Stimulated activated CD8-positive, alpha-beta memory T cell treated with anti-CD3 and anti-CD28 coated beads, Interleukin-4, amount 100 ng/mL, for 4 hours (primary cell): ENCODE data around the gene CRMP1.
"Not testable (repeated sequence)": the region's sequence is repeated elsewhere in the genome, so short reads cannot be mapped to it uniquely, and the experiment has no call there.

ENCODE experiments used
- DNase-seq, 2 donors: peaks; one replicate each; pipeline ENCODE4 v3.0.0-alpha.2; 2020; ENCODE audit warnings: low read depth in 2 of 2, low spot score in 1 of 2

The CRMP1 gene

DNA sequence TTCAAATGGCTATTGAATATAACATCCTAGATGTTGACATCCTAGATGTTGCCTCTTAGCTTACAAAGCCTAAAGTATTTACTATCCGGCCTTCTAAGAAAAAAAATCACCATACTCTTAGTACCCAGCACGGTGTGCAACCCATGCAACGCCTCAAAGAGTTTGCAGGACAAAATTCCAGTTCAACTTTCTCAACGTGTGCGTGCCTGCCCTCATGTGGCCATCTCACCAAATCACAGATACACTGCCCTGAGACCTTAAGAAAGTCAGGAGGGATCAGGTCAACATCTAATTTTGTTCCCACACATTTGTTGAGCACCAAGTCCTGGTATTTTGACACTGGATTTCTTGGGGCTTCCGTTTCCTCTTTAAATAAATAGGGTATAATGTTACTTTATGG, 68.3 kb downstream of the CRMP1 start:
- no peak for DNase-seq

DNA sequence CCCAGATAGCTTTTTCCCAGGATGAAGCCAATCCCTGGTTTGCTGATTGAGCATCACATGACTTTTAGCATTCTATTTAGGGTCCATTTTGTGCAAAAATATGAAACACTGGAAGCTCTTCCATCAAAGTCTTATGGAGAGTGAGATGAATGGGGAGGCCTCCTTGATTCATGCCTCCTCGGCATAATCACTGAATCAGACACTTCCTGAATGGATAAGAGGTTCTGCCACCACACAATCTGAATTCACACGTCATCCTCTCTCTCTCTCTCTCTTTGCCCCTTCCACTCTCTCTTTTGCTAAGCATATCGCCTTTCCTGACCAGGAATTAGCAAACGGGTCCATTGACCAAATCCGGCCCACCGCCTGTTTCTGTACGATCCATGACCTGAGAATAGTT, 68.7 kb downstream of the CRMP1 start:
- no peak for DNase-seq

DNA sequence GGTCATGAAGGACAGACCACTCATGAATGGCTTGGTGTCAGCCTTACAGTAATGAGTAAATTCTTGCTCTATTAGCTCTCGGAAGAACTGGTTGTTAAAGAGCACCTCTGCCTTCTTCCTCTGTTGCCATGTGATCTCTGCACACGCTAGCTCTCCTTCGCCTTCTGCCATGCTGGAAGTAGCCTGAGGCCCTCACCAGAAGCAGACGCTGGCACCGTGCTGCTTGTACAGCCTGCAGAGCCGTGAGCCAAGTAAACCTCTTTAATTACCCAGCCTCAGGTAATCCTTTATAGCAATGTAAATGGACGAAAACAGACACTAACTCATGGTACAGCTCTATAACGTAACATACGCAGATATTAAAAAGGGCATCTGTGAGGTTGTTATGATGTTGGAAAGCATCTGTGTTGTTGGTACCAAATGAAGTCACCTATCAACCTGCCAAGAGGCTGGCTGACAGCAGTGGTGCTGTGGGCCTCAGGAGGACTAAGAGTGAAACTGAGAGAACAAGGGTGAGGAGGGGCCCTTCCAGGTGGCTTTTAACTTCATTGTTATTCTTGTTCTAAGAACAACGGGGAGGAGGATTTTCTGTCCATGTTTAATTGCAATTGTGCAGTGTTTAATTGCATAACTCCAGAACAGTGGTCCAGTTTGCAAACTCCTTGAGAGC, 69.2 kb downstream of the CRMP1 start:
- DNase-seq = no peak

DNA sequence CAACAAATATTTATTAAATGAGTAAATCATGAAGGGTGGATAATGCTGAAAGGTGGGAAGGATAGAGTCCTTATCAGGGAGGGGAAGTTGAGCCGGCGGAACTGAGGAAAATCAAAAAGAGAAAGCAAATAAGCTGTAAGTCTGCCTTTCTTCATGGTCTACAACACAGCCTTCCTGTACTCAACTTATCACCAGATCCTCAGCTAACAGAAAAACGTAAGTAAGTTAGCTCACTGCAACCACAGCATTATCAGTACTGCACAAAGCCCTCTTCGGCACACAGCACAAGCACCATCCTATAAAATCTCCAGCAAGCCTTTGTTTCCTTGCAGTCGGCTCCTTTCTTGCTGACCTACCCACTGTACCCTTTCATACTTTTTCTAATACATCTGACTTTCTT, 70.3 kb downstream of the CRMP1 start:
- no peak for DNase-seq

DNA sequence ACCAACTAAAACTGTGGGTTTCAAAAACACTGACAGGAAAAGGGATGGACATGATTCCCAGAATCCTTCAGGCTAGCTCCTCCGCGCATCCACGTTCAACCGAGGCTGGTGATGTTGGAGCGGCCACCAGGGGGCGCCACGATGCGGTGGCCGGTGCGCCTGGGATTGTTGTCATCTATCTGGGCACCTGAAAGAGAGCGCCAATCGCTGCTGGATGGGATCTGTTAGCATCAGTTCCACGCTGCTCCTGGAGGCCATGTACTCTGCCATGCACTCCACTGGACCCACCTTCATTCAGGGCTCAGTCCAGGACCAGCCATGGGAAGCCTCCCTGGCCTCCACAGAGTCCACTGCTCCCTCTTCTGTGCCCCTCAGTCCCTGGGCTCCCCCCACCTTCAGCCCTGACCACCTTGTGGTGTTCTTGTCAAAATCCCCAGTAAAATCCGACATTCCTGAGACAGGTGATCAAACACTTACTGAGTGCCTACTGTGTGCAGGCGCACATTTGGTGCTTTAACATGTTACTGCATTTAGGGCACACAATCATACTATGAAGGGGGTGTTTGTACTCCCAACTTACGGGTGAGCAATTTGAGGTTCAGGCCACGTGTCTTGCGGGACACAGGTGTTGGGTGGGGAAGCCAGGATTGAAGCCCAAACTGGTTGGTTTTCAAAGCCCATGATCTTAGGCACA, 71.1 kb downstream of the CRMP1 start:
- DNase-seq = no peak

DNA sequence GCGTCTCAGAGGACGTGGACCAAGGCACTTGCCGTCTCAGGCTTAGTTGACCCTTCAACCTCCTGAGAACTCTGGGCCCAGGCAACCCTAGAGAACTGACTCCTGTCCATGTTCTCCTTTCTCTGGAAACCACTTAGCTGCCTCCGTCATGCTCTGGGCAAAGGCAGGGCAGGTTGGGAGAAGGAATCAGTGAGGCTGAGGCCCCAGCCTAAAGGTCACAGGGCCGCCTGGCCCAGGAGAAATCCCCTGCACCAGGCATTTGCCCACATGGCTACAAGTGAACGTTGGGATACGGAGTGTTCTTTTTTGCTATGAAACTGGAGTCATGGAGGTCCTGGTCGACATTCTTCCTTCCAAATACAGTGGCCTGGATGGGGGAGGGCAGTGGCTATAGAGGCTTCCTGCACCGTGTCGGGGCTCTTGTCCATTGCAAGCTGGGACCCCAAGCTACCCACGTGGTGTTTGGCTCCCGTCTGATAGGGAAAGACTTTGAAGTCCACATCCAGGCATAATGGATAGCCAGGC, 76.0 kb downstream of the CRMP1 start:
- no peak for DNase-seq

DNA sequence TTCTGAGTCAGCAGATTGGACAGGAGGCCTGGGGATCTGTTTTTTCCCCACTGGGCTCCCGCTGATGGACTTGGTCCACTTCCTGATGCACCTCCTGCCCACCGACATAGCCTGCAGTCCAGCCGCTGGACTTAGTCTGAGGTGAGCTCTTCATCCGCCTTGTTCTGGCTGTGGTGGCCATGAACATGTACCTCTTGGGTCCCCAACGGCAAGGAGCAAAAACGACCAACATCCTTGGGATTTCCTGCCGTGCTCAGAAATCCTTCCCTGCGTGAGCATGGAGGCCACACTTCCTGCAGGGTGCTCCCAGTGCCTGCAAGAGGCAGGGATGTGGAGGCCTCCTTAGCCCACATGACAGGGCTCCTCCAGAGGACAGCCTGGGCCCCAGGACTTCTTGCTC, 76.8 kb downstream of the CRMP1 start:
- DNase-seq = no peak

DNA sequence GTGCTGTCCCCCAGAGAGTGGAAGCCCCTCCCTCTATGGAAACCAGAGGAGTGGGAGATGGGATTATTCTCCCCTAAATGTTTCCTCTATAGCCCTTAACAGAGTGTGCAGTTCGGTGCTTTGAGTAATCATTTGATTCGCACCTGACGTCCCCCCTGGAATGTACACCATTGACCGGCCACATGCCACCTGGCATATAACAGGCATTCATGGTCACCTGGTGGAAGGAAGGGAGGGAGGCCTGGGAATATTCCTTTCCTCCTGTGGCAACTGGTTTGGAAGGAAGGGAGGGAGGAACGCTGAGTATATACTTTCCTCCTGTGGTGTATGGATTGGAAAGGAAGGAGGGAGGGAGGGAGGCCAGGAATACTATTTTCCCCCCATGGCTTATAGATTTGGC, 77.2 kb downstream of the CRMP1 start:
- no peak for DNase-seq

DNA sequence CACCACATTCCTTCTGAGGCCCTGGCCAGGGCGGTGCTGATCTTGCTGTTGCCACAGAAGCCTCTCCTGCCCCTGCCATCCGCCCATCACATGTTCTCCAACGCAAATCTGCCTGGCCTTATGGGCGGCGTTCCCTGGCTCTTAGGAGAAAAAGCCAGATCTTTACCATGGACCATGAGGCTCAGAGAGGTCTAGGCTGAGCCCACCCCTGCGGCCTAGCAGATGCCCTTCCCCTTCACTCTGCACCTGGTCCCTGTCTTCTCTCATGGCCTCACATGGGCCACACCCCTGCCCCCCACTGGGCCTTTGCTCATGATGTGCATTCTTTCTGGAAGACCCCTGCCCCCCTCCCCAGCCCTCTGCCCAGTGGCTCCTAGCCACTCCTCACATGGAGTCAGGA, 78.5 kb downstream of the CRMP1 start:
- no peak for DNase-seq

DNA sequence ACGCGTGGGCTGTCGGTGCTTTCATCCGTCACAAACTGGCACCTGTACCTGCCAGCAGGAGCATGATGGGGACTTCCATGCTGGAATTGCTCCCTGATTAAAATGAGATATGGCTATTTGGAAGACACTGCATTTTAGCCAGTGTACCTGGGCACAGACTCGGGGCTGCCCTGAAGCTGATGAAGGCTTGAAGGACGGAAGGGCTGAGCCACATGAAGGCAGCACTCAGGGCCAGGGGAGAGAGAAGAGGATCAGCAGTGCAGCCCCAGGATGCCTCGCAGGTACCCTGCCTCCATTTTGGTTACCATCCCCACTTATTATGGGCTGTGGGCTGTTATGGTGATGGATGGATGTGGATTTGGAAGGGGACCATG, 79.0 kb downstream of the CRMP1 start:
- no peak for DNase-seq

DNA sequence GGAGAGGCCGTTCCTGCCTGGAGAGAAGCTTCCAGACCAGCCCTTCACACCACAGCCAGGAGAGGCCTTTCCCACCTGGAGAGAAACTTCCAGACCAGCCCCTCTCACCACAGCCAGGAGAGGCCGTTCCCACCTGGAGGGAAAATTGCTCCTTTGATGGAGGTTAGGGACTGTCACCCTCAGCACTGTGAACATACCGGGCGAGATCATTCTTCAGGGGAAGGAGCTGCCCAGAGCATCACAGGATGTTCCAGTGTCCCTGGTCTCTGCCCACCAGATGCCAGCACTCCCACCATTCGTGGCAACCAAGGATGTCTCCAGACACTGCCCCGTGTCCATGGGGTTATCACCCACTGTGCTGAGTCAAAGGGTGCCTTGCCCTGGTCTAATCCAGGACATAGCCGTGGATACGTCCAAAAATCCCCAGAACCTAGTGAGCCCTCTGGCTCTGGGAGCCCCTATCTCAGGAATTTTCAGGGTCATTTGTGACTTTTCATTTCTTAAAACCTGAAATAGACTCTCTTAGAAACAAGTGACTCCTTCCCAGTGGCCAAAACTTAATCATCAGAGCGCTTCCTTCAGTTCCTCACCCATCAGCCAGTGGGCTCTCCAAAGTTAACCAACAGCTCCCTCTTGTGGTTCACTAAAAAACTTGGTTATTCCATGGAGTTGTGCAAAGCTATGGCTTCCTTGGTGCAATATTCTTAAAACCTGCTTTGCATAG, 80.2 kb downstream of the CRMP1 start:
- DNase-seq = no peak

DNA sequence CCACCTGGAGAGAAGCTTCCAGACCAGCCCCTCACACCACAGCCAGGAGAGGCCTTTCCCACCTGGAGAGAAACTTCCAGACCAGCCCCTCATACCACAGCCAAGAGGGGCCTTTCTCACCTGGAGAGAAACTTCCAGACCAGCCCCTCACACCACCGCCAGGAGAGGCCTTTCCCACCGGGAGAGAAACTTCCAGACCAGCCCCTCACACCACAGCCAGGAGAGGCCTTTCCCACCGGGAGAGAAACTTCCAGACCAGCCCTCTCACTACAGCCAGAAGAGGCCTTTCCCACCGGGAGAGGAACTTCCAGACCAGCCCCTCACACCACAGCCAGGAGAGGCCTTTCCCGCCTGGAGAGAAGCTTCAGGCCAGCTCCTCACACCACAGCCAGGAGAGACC, 80.8 kb downstream of the CRMP1 start:
- not testable (repeated sequence) for DNase-seq

DNA sequence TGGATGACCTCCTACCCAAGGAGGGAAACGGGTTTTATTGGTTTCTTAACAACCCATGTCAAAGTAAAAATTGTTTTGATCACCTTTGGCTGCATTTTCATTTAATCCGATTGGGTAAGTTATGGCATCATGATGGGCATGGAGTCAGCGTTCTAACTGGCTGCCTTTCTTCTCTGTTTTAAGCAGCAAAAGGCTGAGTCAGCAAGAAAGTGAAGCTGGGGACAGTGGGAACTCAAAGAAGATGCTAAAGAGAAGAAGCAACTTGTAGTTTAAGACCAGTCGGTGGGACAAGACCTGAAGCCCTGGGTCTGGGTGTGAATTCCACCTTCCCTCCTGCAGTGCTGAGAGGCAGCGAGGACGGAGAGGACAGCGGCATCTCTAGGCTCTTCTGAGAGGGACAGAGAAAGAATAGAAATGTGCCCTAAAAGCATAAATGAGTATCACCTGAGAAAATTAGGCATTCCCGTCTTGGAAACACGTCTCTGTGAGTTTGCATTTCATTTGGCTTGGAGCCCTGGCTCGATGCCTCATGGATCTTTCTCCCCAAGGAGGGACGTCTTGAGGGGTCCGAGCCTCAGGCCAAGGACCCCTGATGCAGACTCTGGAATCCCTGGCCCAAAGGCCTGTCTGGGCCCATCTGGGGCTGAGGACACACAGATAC, 82.0 kb downstream of the CRMP1 start:
- no peak for DNase-seq

DNA sequence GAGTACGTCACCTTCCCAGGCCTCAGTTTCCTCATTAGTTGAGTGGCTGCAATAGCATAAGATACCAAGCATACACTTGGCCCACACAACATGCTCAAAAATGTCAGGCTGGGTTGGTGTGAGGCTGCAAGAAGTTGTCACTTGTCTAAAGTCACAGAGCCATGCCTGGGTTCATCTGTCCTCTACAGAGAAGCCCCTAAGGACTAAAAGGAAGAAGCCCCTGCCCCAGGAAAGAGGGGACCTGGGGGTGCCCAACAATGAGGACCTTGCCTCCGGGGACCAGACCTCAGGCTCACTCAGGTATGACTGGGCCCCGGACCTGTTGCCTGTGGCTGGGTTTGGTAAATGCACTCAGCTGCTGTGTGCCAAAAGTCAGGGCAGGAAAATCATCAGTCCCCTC, 82.7 kb downstream of the CRMP1 start:
- no peak for DNase-seq

DNA sequence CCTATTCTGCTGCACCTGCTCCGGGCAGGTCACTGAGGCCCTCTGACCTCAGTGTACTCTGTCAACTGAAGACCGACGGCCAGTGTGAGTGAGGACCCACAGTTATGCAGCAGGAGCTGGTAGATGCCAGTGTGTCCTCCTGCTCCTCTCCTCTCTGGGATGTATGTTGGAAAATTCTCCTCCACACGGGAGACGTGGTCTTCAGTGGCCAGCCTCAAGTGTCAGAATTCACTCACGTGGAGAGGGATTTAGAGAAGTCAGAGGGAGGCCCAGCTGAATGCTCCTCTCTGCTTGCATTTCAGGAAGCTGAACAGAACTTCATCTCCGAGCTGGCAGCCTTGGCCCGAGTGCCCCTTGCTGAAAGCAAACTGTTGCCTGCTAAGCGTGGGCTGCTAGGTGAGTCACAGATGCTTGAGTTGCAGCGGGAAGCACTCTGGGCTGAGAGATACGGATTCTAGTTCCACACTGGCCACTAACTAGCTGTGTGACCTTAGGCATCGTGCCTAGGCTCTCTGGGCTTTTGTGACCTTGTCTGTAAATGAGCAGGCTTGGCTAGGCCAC, 83.6 kb downstream of the CRMP1 start:
- no peak for DNase-seq

DNA sequence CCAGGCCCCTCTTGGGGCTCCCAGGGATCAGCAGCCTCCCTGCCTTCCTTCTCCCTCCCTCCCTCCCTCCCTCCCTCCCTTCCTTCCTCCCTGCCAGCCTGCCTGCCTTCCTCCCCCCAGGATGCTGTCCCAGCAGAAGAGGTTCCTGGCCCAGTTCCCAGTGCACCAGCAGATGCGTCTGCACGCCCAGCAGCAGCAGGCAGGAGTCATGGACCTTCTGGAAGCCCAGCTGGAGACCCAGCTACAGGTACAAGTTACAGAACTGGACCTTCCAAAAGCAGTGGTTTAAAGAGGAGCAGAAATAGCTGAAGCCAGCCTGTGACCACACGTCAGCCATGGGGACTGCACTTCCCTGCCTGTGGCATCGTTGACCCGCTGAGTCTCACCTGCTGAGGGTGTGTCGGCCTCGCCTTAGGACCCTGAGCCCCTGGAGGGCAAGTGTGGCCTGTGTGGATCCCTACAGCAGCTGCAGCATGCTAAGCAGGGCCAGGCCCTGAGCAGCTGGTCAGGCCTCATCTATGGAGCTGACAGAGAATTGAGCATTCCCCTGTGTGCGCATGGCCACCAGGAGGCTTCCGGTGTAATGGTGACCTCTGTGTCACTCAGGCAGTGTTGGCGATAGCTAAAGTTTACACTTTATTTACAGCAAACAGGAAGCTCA, 84.7 kb downstream of the CRMP1 start:
- no peak for DNase-seq

DNA sequence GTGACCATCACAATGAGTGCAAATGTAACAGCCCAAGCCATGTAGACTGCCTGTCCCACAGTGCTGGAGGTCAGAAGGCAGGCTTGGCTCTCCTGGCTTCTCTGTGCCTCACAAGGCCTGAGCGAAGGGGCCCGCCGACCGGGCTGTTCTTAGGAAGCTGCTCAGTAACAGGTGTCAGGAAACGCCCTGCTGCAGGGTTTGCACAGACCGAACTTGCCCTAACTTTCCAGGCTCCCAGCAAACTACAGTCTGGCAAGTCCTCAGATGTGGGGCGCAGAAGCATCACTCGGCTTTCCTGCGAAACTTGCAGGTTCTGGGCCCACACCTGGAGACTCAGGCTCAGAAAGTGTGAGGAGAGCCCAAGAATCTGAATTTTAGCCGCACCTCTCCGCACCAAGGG, 87.6 kb downstream of the CRMP1 start:
- no peak for DNase-seq

DNA sequence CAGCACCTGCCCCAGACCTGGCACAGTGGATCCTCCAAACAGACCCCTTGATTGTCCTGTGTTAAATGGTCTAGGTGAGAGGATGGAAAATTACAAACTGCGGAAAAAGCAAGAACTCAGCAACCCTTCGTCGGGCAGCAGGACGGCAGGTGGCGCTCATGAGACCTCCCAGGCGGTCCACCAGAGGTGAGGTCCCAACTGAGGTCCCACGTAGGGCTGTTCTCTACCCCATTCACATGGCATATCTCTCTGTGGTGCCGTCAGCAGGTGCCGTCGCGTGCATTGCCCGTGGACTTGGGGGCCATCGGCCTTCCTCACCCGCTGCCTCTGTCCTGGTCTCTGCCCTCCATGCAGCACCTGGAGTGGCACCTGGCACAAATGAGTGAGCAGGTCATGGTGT, 88.2 kb downstream of the CRMP1 start:
- DNase-seq = no peak

DNA sequence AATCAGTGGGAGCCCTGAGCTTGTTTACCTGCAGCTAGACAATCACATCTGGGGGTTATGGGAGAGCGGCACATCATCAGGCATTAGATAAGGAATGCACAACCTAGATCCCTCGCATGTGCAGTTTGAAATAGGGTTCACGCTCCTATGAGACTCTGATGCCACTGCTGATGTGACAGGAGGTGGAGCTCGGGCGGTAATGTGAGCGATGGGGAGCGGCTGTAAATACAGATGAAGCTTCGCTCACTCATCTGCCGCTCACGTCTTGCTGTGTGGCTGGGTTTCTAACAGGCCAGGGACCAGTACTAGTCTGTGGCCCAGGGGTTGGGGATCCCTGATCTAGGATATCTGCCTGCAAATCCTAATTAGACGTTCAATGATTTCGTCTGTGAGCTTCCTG, 90.3 kb downstream of the CRMP1 start:
- no peak for DNase-seq

DNA sequence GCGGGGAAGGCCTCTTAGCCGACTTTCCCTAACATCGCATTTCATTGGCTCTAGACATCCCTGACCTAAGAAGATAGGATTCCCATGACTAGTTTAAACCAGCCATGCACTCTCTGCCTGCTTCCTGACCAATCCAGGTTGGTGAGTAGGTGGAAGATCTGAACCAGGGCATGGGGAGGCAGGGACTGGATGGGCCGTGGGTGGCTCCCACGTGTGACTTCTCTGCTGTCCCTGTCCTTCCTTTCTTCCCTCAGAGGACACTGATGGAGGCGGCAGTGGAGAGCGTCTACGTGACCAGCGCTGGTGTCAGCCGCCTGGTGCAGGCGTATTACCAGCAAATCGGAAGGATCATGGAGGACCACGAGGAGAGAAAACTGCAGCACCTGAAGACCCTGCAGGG, 91.2 kb downstream of the CRMP1 start:
- DNase-seq = no peak

DNA sequence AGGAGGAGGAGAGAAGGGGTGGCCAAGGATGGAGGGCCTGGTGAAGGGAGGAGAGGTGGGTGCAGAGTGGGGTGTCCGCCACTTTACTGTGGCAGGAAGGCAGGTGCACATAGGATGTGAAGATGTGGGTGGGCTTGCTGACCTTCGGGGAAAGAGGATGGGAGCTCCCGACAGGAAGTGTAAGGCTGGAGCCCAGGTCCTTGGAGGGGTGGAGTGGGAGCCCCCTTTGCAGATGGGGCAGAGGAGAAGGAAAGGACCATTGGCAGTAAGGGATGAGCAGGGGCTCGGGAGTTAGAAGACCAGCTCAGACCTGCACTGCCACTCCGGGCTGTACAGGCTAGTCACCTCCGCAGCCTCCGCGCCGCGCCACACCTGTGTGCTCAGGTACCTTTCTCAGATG, 92.4 kb downstream of the CRMP1 start:
- no peak for DNase-seq
